HEK293 (cell line): ENCODE results near the gene LCN6.

Experiments
- CTCF ChIA-PET: fragments of 350-600 bp; formaldehyde crosslinking; extraction: SDS; loops from one replicate; lab custom pipeline; 2021; ENCODE audit warnings: antibody characterized with exemption; lab: Yijun Ruan, JAX
- POLR2A ChIA-PET: fragments of 300-600 bp; formaldehyde crosslinking; extraction: SDS; loops from one replicate; lab custom pipeline; 2020; ENCODE audit warnings: antibody characterized with exemption, inconsistent platforms; lab: Yijun Ruan, JAX
- H3K27ac ChIP-seq: fragments of 200-500 bp; sonication (Bioruptor generic); 2 replicates; pipeline ENCODE4 v1.5.1; 2014; ENCODE audit warnings: low read depth, low read length, control low read depth, inconsistent platforms; ENCODE audit errors: extremely low read depth
- H3K36me3 ChIP-seq, 2 experiments: fragments of 200-500 bp in 1 of 2; sonication (Bioruptor generic) in 1 of 2; 1 replicate in 1 of 2; 2 replicates in 1 of 2; pipeline ENCODE4 v1.5.1; 2014 to 2017; ENCODE audit warnings: inconsistent platforms in 2 of 2, low read length in 2 of 2; ENCODE audit not compliant: control insufficient read depth in 2 of 2, insufficient read depth in 1 of 2
- H3K4me1 ChIP-seq: fragments of 200-500 bp; sonication (Bioruptor generic); 2 replicates; pipeline ENCODE4 v1.5.1; 2014; ENCODE audit warnings: mild to moderate bottlenecking, low read length, inconsistent platforms; ENCODE audit not compliant: control insufficient read depth, insufficient read depth
- H3K4me3 ChIP-seq: 2 replicates; pipeline ENCODE4 v1.5.1; 2011; ENCODE audit warnings: low read depth, mild to moderate bottlenecking, control low read depth, low read length, moderate library complexity
- H3K9me3 ChIP-seq: fragments of 200-500 bp; sonication (Bioruptor generic); 2 replicates; pipeline ENCODE4 v1.5.1; 2014; ENCODE audit warnings: low read depth, low read length, inconsistent platforms; ENCODE audit not compliant: control insufficient read depth, insufficient read depth
- GLIS2 ChIP-seq: fragments of 450-650 bp; formaldehyde crosslinking; IDR thresholded peaks from 2 replicates; pipeline ENCODE4 v1.5.1; 2016; ENCODE audit warnings: missing biosample characterization, missing genetic modification characterization
- PRDM1 ChIP-seq: fragments of 450-650 bp; formaldehyde crosslinking; IDR thresholded peaks from 2 replicates; pipeline ENCODE4; 2016; ENCODE audit warnings: missing biosample characterization, missing genetic modification characterization
- RBAK ChIP-seq: fragments of 450-650 bp; formaldehyde crosslinking; IDR thresholded peaks from 2 replicates; pipeline ENCODE4 v1.5.1; 2016; ENCODE audit warnings: missing biosample characterization, missing genetic modification characterization
- REPIN1 ChIP-seq: fragments of 450-650 bp; formaldehyde crosslinking; IDR thresholded peaks from 2 replicates; pipeline ENCODE4 v1.5.1; 2017; ENCODE audit warnings: missing biosample characterization, missing genetic modification characterization, low read depth
- SCRT1 ChIP-seq: fragments of 450-650 bp; formaldehyde crosslinking; IDR thresholded peaks from 2 replicates; pipeline ENCODE4 v1.5.1; 2016; ENCODE audit warnings: missing biosample characterization, missing genetic modification characterization, borderline replicate concordance
- SCRT2 ChIP-seq: fragments of 450-650 bp; formaldehyde crosslinking; IDR thresholded peaks from 2 replicates; pipeline ENCODE4 v1.5.1; 2016; ENCODE audit warnings: missing biosample characterization, missing genetic modification characterization
- ZNF146 ChIP-seq: fragments of 450-650 bp; formaldehyde crosslinking; IDR thresholded peaks from 2 replicates; pipeline ENCODE4 v1.5.1; 2016; ENCODE audit warnings: missing biosample characterization, missing genetic modification characterization
- ZNF16 ChIP-seq: fragments of 450-650 bp; formaldehyde crosslinking; IDR thresholded peaks from 2 replicates; pipeline ENCODE4 v1.5.1; 2016; ENCODE audit warnings: low read depth, missing biosample characterization, missing genetic modification characterization
- ZNF221 ChIP-seq: fragments of 450-650 bp; formaldehyde crosslinking; IDR thresholded peaks from 2 replicates; pipeline ENCODE4 v1.5.1; 2017; ENCODE audit warnings: missing biosample characterization, missing genetic modification characterization, borderline replicate concordance
- ZNF311 ChIP-seq: fragments of 450-650 bp; formaldehyde crosslinking; IDR thresholded peaks from 2 replicates; pipeline ENCODE4 v1.5.1; 2017; ENCODE audit warnings: missing biosample characterization, missing genetic modification characterization, borderline replicate concordance
- ZNF404 ChIP-seq: fragments of 450-650 bp; formaldehyde crosslinking; IDR thresholded peaks from 2 replicates; pipeline ENCODE4 v1.5.1; 2017; ENCODE audit warnings: missing biosample characterization, missing genetic modification characterization
- ZNF473 ChIP-seq: fragments of 450-650 bp; formaldehyde crosslinking; IDR thresholded peaks from 2 replicates; pipeline ENCODE4 v1.5.1; 2017; ENCODE audit warnings: missing biosample characterization, missing genetic modification characterization
- ZNF571 ChIP-seq: fragments of 450-650 bp; formaldehyde crosslinking; IDR thresholded peaks from 2 replicates; pipeline ENCODE4 v1.5.0; 2017; ENCODE audit warnings: missing biosample characterization, missing genetic modification characterization
- ZNF600 ChIP-seq: fragments of 450-650 bp; formaldehyde crosslinking; IDR thresholded peaks from 2 replicates; pipeline ENCODE4 v1.5.1; 2016; ENCODE audit warnings: missing biosample characterization, missing genetic modification characterization
- TF ChIP-seq, protein P1 (sequence below): fragments of 450-650 bp; formaldehyde crosslinking; IDR thresholded peaks from 2 replicates; pipeline ENCODE4 v1.5.1; 2017; ENCODE audit warnings: missing biosample characterization, mild to moderate bottlenecking, missing genetic modification characterization, moderate library complexity
- TF ChIP-seq, protein P2 (sequence below): fragments of 450-650 bp; formaldehyde crosslinking; IDR thresholded peaks from 2 replicates; pipeline ENCODE4 v1.5.1; 2016; ENCODE audit warnings: missing biosample characterization, missing genetic modification characterization
- TF ChIP-seq, protein P3 (sequence below): fragments of 450-650 bp; formaldehyde crosslinking; IDR thresholded peaks from 2 replicates; pipeline ENCODE4 v1.5.1; 2016; ENCODE audit warnings: missing biosample characterization, missing genetic modification characterization
- TF ChIP-seq, protein P4 (sequence below): fragments of 450-650 bp; formaldehyde crosslinking; IDR thresholded peaks from 2 replicates; pipeline ENCODE4 v1.5.1; 2016; ENCODE audit warnings: missing biosample characterization, missing genetic modification characterization
- TF ChIP-seq, protein P5 (sequence below): fragments of 450-650 bp; formaldehyde crosslinking; IDR thresholded peaks from 2 replicates; pipeline ENCODE4 v1.5.1; 2016; ENCODE audit warnings: missing biosample characterization, missing genetic modification characterization

The LCN6 gene

DNA sequence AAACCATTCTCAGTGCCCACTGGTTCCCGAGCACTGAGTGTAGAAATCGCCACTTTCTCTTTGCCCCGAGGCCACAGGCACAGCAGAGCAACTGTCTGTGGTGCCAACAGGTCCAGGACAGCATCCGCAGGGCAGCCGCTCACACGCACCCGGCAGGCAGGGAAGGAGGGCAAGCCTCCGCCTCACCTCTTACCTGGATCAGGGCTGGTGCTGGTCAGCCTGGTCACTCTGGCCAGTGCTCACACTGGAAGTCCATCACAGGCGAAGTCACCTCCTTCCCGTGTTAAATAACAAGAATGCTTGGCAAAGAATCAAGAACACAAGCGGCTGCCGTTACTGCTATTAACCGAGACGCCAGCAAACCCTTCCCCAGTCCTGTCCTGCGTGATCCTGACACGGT is 22.2 kb downstream of the LCN6 start:
- Histone ChIP-seq H3K36me3 (peaks cover 0 to 59% of the 10 kb centered on the region in 2 experiments; a peak in 2 of 3 replicates), H3K4me3 (no peak overlapping the region; the same call in 1 of the 2 replicates), H3K27ac (peak overlapping the region; percentile 71), H3K9me3 (no peaks in the 10 kb centered on the region), H3K4me1 (no peaks in the 10 kb centered on the region; the same call in 1 of the 2 replicates)
- CTCF ChIA-PET = interaction anchor here (0.9 to 1.3 kb wide), 3 partner anchors 10 to 41 kb away, joined by 3 to 5 read pairs (median 5); no protein-coding TSS in a partner anchor
- no peak for TF ChIP-seq ZNF571 (tag by site-specific recombination)
- TF ChIP-seq ZNF404 = no peak
- peak; percentile 80 for TF ChIP-seq ZNF600 (tag by site-specific recombination)
- TF ChIP-seq, protein P1, sequence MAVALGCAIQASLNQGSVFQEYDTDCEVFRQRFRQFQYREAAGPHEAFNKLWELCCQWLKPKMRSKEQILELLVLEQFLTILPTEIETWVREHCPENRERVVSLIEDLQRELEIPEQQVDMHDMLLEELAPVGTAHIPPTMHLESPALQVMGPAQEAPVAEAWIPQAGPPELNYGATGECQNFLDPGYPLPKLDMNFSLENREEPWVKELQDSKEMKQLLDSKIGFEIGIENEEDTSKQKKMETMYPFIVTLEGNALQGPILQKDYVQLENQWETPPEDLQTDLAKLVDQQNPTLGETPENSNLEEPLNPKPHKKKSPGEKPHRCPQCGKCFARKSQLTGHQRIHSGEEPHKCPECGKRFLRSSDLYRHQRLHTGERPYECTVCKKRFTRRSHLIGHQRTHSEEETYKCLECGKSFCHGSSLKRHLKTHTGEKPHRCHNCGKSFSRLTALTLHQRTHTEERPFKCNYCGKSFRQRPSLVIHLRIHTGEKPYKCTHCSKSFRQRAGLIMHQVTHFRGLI (tag by site-specific recombination) = no peak
- TF ChIP-seq, protein P2, sequence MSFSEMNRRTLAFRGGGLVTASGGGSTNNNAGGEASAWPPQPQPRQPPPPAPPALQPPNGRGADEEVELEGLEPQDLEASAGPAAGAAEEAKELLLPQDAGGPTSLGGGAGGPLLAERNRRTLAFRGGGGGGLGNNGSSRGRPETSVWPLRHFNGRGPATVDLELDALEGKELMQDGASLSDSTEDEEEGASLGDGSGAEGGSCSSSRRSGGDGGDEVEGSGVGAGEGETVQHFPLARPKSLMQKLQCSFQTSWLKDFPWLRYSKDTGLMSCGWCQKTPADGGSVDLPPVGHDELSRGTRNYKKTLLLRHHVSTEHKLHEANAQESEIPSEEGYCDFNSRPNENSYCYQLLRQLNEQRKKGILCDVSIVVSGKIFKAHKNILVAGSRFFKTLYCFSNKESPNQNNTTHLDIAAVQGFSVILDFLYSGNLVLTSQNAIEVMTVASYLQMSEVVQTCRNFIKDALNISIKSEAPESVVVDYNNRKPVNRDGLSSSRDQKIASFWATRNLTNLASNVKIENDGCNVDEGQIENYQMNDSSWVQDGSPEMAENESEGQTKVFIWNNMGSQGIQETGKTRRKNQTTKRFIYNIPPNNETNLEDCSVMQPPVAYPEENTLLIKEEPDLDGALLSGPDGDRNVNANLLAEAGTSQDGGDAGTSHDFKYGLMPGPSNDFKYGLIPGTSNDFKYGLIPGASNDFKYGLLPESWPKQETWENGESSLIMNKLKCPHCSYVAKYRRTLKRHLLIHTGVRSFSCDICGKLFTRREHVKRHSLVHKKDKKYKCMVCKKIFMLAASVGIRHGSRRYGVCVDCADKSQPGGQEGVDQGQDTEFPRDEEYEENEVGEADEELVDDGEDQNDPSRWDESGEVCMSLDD (tag by site-specific recombination) = no peak
- TF ChIP-seq, protein P3, sequence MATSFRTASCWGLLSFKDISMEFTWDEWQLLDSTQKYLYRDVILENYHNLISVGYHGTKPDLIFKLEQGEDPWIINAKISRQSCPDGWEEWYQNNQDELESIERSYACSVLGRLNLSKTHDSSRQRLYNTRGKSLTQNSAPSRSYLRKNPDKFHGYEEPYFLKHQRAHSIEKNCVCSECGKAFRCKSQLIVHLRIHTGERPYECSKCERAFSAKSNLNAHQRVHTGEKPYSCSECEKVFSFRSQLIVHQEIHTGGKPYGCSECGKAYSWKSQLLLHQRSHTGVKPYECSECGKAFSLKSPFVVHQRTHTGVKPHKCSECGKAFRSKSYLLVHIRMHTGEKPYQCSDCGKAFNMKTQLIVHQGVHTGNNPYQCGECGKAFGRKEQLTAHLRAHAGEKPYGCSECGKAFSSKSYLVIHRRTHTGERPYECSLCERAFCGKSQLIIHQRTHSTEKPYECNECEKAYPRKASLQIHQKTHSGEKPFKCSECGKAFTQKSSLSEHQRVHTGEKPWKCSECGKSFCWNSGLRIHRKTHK (tag by site-specific recombination) = no peak
- 0 out of 2 replicates have a peak, but pooled peaks have one; percentile 13 for TF ChIP-seq PRDM1
- no peak for TF ChIP-seq RBAK
- peak; percentile 28; the same call in 1 of the 2 replicates for TF ChIP-seq SCRT1 (tag by site-specific recombination)
- no peak for TF ChIP-seq GLIS2 (tag by site-specific recombination)
- no peak for TF ChIP-seq ZNF146
- no peak for TF ChIP-seq REPIN1
- TF ChIP-seq, protein P4, sequence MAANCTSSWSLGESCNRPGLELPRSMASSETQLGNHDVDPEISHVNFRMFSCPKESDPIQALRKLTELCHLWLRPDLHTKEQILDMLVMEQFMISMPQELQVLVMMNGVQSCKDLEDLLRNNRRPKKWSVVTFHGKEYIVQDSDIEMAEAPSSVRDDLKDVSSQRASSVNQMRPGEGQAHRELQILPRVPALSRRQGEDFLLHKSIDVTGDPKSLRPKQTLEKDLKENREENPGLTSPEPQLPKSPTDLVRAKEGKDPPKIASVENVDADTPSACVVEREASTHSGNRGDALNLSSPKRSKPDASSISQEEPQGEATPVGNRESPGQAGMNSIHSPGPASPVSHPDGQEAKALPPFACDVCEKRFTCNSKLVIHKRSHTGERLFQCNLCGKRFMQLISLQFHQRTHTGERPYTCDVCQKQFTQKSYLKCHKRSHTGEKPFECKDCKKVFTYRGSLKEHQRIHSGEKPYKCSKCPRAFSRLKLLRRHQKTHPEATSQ (tag by site-specific recombination) = no peak
- TF ChIP-seq ZNF16 (tag by site-specific recombination) = no peak
- TF ChIP-seq, protein P5, sequence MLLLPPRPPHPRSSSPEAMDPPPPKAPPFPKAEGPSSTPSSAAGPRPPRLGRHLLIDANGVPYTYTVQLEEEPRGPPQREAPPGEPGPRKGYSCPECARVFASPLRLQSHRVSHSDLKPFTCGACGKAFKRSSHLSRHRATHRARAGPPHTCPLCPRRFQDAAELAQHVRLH (tag by site-specific recombination) = no peak
- TF ChIP-seq ZNF473 (tag by site-specific recombination) = no peak
- TF ChIP-seq ZNF221 = no peak
- no peak for TF ChIP-seq ZNF311 (tag by site-specific recombination)
- TF ChIP-seq SCRT2 (tag by site-specific recombination) = peak; percentile 83
- POLR2A ChIA-PET = interaction anchor here (1.0 to 4.0 kb wide), 6 partner anchors 9 to 344 kb away, joined by 3 to 79 read pairs (median 9); partner anchors contain the start of genes DIPK1B and SAPCD2
